ENCODE measurements around the gene FBXO44.

FBXO44 gene

GRCh38 chr1:11701551-11701961 lies 46.9 kb downstream of the FBXO44 start:
- DNase-seq (ENCODE audit: low read depth) = no peak

GRCh38 chr1:11701981-11702803 lies 47.5 kb downstream of the FBXO44 start:
- no peak for DNase-seq (ENCODE audit: low read depth)
- no peak overlapping the region for H3K4me3 ChIP-seq (ENCODE audit: low read depth, low read length)
- TF ChIP-seq CTCF (conservative IDR thresholded peaks at IDR 0.05; ENCODE audit: low read depth, low read length) = no peak

More at GRCh38 chr1:11701551-11701961, 46.9 kb downstream of the FBXO44 start:
- no peak overlapping the region for H3K4me3 ChIP-seq (ENCODE audit: low read depth, low read length)
- no peak for TF ChIP-seq CTCF (conservative IDR thresholded peaks at IDR 0.05; ENCODE audit: low read depth, low read length)

GRCh38 chr1:11703357-11704193 lies 48.9 kb downstream of the FBXO44 start:
- DNase-seq (ENCODE audit: low read depth) = no peak
- TF ChIP-seq CTCF (conservative IDR thresholded peaks at IDR 0.05; ENCODE audit: low read depth, low read length) = no peak
- no peak overlapping the region for H3K4me3 ChIP-seq (ENCODE audit: low read depth, low read length)

- no peak for DNase-seq (ENCODE audit: low read depth)
- H3K4me3 ChIP-seq (ENCODE audit: low read depth, low read length) = no peak overlapping the region
- no peak for TF ChIP-seq CTCF (conservative IDR thresholded peaks at IDR 0.05; ENCODE audit: low read depth, low read length)
These were observed 49.5 kb downstream of the FBXO44 start for GRCh38 chr1:11704194-11704529.

GRCh38 chr1:11704691-11705475 lies 50.2 kb downstream of the FBXO44 start:
- no peak for TF ChIP-seq CTCF (conservative IDR thresholded peaks at IDR 0.05; ENCODE audit: low read depth, low read length)
- H3K4me3 ChIP-seq (ENCODE audit: low read depth, low read length) = no peak overlapping the region
- no peak for DNase-seq (ENCODE audit: low read depth)

GRCh38 chr1:11705596-11705995 lies 50.9 kb downstream of the FBXO44 start:
- no peak overlapping the region for H3K4me3 ChIP-seq (ENCODE audit: low read depth, low read length)
- no peak for DNase-seq (ENCODE audit: low read depth)
- no peak for TF ChIP-seq CTCF (conservative IDR thresholded peaks at IDR 0.05; ENCODE audit: low read depth, low read length)

All from choroid plexus epithelial cell (primary cell).